Activated CD4-positive, alpha-beta T cell treated with anti-CD3 and anti-CD28 coated beads for 24 hours (primary cell): Measurements from ENCODE around the gene ABCF3.
A peak's percentile ranks its signal among the peaks of the same experiment; 100 is the strongest.

Experiments
- DNase-seq, 2 donors: peaks; one replicate each; pipeline ENCODE4 v3.0.0-alpha.2; 2020; ENCODE audit warnings: low read depth in 2 of 2

The ABCF3 gene

GRCh38 chr3:184167786-184168185, 18.2 kb upstream of the ABCF3 start:
- DNase-seq, result no peak

DNA sequence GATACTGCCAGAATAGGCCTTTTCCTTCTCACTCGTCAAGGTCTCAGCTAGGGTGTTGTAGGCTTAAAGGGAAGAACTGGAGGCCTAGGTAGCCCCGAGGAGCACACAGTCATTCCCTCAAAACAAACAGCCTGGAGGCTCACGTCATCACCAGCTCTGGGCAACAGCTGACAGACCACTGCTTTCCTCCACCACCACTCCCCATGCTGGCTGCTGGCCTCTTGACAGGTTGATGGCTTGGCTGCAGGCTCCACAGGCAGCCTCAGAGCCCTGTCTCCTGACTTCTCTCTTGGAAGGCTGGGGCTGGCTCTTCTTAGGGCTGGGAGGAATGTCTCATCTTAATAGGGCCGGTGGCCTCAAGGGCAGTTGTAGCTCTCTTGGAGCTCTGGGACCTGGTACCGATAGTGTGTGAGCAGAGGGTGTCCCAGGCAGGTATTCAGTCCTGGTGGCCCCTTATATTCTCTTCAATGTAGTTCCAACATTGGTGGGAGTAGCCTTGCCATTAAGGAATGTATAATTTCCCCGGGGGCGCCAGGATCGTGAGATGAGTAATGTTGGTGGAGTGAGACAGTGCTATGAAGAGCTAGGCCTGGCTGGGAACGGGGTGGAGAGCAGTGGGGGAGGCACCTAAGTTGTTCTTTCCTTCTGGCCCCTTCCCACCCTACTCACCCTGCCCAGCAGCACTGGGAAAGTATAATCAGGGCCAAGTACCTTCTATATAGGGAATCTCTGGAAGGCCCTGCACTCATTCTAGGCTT, 17.5 kb upstream of the ABCF3 start:
- DNase-seq, result no peak

- no peak for DNase-seq
These were observed 15.8 kb upstream of the ABCF3 start for GRCh38 chr3:184169896-184170875.

GRCh38 chr3:184171562-184171961, 14.4 kb upstream of the ABCF3 start:
- DNase-seq, result no peak

GRCh38 chr3:184172681-184173373, 13.2 kb upstream of the ABCF3 start:
- DNase-seq, result no peak

- DNase-seq, result no peak
These were observed 12.7 kb upstream of the ABCF3 start for GRCh38 chr3:184173374-184173722.

- no peak for DNase-seq
These were observed 11.7 kb upstream of the ABCF3 start for GRCh38 chr3:184174284-184174645.

DNA sequence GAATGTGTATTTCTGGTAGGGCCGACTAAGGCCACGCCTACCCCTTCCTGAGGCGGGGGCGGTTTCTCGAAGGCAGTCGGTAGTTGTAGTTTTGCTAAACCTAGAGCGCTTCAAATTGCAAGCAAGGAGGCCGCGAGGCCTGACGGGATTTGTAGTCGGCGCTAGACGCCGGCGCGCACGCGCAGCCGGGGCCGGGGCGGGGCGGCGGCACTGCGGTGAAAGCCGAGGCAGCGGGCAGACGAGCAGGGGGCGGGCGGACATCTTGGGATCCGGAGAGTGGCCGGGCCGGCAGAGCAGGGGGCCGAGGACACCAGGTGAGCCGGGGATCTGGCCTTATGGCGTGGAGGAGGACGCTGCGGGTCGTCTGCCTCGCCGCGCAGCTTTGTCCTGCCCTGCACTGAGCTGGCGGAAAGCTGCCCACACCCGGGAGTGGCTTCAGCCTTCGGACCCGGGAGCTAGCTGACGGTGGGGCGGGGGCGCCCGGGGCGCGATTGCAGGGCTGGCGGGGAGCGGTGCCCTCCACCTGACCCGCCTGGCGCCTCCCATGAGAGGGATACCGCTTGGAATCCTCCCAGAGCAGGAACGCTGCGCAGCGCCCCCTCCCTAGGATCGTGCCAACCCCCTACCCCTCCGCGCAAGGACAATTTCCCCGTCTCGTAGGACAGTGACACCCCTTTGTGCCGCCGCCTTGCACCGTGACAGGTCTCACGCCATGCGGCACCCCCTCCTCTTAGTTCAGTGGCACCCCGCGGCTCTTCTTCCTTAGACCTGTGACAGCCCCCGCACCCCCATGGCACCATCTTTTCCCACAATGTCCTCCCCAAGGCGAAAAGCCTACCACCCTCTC, 11.1 kb upstream of the ABCF3 start, which contains the start of gene AP2M1:
Gene AP2M1, plus strand, starts transcription at position 210 of the 847 bp plus-strand sequence. CDS start 2,139 bp downstream, outside the sequence.
- peak; percentile 93 to 95 for DNase-seq

DNA sequence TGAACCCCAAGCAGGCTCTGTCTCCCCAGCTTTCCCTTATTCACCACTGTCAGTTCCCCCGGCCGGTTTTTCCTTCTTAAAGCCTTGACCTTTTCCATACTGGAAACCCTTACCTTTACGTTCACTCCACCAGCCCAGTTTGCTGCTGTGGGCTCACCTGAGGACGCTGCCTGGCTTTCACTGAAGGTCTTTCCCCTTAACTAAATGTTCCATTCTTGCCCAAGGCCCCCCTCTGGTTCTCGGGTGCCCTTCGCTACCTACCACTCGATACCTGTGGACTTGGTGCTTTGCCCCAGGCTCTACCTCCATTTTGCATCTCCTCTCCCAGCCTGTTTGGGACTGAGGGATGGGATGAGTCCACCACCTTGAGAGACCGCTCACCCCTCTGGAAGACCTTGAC, 10.5 kb upstream of the ABCF3 start:
- no peak for DNase-seq

- DNase-seq, result no peak
These were observed 10.0 kb upstream of the ABCF3 start for GRCh38 chr3:184175981-184176376.

GRCh38 chr3:184176377-184177330, 9.3 kb upstream of the ABCF3 start:
- no peak for DNase-seq

DNA sequence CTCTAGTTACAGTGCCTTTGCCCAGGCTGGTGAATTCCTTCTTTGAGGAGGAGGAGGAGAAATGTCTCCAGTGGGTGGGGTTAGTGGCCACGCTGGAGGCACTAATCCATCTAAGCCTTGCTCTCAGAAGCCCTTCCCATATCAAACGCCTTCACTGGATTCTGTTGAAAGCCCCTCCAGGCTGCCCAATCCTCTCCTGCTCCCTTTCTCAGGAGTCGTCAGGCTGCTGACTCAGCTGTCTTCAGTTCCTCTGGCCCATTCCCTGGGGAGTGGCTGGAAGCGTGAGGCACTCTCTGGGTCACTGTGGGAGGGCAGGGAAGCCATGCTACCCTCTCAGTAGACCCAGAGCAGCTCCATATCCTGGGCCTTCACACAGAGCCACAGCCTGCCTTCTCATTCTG, 8.7 kb upstream of the ABCF3 start:
- no peak for DNase-seq

- no peak for DNase-seq
These were observed 8.2 kb upstream of the ABCF3 start for GRCh38 chr3:184177767-184178306.

DNA sequence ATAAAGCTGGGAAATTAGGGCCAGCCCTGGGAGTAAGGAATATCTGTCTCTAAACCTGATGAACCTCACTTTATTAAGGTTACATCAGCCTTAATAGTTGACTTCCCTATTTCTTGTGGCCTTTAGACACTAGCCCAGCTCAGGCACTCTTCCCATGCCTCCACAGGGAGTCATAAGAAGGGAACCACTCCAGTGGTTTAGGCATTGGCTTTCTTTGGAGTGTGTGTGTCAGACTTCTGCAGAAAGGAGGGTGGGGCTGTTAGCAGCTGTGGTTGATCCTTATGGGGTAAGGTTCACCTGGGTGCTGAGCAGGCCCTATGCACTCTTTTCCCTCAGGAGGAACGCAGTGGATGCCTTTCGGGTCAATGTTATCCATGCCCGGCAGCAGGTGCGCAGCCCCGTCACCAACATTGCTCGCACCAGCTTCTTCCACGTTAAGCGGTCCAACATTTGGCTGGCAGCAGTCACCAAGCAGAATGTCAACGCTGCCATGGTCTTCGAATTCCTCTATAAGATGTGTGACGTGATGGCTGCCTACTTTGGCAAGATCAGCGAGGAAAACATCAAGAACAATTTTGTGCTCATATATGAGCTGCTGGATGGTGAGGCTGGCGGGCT, 7.4 kb upstream of the ABCF3 start:
- DNase-seq, result no peak

GRCh38 chr3:184180165-184180564, 5.8 kb upstream of the ABCF3 start:
- no peak for DNase-seq

DNA sequence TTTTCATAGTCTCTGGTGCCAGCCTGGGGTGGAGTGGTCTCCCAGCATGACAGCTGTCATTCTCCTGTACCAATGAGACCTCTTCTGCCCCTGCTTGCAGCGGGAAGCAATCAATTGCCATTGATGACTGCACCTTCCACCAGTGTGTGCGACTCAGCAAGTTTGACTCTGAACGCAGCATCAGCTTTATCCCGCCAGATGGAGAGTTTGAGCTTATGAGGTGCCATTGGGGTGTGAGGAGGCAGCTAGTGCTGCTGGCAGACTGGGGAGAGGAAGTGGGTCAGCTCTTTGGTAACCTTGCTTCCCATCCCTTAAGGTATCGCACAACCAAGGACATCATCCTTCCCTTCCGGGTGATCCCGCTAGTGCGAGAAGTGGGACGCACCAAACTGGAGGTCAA, 4.4 kb upstream of the ABCF3 start:
- no peak for DNase-seq

DNA sequence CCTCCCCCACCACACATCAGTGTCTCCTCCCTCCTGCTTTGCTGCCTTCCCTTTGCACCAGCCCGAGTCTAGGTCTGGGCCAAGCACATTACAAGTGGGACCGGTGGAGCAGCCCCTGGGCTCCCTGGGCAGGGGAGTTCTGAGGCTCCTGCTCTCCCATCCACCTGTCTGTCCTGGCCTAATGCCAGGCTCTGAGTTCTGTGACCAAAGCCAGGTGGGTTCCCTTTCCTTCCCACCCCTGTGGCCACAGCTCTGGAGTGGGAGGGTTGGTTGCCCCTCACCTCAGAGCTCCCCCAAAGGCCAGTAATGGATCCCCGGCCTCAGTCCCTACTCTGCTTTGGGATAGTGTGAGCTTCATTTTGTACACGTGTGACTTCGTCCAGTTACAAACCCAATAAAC, 2.3 kb upstream of the ABCF3 start:
- no peak for DNase-seq

GRCh38 chr3:184184546-184185230, 1.3 kb upstream of the ABCF3 start:
- DNase-seq, result no peak
